Measurements from ENCODE around the gene CERS6. TPM values are rescaled to one million over a fixed set of nuclear protein-coding genes. Genes with fewer than 3 reads are reported as not detected.

The CERS6 gene
- total RNA-seq, 4 donors from 2014 or later, result 25.9 to 57.2 (median 35.8) TPM

DNA sequence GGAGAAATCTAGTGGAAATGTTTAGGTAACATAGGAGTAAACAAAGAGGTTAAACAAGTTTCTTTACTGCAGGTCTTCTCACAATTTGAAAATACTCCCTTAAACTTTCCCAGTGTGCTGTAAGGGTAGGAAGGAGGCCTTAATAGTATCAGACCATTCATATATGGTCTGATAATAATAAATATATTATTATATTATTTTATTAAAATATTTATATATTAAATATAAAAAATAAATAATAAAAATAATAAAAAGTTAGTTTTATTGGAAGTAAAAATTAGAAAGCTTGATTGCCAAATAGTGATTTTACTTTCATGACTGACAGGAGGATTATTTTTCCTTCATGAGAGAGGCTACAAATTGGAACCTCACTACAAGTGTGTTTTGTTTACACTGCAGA, 353.5 kb downstream of the CERS6 start:
- ATAC-seq (ENCODE audit: low FRiP score) (no peak), DNase-seq (ENCODE audit: low spot score) (no peak)
- TF ChIP-seq, protein P1, sequence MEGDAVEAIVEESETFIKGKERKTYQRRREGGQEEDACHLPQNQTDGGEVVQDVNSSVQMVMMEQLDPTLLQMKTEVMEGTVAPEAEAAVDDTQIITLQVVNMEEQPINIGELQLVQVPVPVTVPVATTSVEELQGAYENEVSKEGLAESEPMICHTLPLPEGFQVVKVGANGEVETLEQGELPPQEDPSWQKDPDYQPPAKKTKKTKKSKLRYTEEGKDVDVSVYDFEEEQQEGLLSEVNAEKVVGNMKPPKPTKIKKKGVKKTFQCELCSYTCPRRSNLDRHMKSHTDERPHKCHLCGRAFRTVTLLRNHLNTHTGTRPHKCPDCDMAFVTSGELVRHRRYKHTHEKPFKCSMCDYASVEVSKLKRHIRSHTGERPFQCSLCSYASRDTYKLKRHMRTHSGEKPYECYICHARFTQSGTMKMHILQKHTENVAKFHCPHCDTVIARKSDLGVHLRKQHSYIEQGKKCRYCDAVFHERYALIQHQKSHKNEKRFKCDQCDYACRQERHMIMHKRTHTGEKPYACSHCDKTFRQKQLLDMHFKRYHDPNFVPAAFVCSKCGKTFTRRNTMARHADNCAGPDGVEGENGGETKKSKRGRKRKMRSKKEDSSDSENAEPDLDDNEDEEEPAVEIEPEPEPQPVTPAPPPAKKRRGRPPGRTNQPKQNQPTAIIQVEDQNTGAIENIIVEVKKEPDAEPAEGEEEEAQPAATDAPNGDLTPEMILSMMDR (IDR thresholded peaks at IDR 0.05), result no peak

DNA sequence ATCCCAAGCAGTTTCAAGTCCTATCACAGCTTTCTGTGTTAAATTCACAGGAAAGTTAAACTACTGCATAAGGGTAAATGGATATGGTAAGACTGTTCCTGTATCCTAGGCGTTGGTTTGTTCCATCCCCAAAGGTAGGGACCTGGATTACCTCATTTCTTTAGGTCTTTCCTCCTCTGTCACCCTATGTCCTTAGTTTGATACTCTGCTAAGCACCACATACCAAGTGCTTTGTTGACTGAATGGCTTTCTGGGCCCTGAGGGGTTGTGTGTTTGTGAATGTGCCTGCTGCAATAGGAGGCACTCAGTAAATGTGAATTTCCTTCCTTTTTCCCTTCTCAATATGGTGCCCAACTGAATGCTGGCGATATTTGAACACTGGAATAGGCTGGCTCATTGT, 354.2 kb downstream of the CERS6 start:
- TF ChIP-seq, protein P1 (IDR thresholded peaks at IDR 0.05), result no peak
- ATAC-seq (ENCODE audit: low FRiP score), result no peak
- DNase-seq (ENCODE audit: low spot score), result no peak

DNA sequence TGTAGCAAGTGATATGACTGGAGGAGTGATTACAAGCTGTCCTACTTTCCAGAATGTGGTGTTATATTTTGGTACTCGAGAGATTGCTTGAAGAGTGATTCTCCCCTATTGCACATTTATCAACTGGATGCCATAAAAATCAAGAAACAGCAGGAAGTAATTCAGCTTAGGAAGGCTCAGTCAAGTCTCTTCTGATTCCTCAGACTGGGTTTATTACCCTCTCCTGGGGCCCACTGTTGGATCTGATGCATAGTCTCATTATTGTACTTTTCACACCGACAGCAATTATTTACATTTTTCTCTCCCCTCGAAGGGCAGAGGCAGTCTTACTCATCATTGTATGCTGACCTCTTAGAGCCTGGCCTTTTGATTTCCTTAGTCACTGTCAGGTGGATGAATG, 355.6 kb downstream of the CERS6 start:
- no peak for DNase-seq (ENCODE audit: low spot score)
- TF ChIP-seq, protein P1 (IDR thresholded peaks at IDR 0.05), result no peak
- ATAC-seq (ENCODE audit: low FRiP score), result no peak

DNA sequence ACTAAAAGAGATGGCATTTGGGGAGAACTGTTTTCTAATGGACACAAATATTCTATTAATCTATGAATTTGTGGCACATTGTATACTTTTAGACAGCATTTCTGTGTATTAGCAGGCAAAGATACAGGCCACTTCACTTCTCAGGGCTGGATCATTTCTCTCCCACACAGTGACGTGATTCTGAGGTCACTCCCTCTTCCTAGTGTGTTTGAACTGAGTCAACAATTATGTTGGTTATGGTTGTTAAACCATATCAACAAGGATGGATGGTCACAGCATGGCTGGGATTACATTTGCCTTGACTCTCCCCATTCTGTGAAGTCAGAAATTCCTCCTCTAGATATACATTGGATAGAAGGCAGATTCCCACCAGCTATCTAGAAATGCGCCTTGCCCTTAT, 358.0 kb downstream of the CERS6 start:
- TF ChIP-seq, protein P1 (IDR thresholded peaks at IDR 0.05), result no peak
- ATAC-seq (ENCODE audit: low FRiP score), result no peak

DNA sequence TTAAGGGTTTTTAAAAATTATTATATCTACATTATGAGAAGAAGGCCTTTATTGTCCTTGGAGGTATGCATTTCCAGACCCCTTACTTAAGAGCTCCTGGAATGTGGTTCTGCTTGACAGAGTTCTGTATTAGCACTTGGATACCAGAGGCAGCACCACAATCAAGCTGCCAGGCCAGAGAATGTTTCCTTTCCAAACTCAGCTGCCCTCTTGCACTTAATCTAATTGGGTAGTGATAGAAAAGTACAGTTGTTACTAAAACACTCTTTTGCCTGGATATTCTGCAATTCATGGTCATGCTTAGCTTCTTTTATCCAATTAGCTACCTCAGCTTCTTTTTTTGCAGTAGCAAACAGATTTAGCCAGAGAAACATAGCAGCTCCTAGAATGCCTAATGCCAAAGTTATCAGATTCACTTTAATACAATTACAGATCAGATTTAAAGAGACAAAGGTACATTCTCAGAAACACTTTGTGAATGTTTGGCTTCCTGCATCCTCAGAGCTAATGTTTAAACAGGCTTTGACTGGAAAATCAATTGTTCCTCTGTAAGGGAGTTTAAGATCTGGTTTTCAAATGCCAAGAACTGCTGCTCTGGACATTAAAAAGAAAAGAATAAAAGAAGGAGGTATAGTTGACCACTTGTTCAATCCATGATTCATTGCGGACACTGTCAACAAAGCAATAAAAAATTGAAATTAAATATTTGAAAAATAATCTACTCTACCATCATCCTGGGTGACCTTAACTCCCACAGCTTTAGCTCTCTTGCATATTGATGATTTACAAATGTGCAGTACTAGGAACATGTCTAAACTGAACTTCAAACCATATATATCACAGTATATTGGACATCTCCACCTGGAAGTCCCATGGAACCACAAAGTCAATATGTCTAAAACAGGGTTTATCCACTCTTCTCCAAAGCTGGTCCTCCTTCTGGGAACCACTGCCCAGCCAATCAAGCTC, 359.2 kb downstream of the CERS6 start:
- DNase-seq (ENCODE audit: low spot score) (no peak), ATAC-seq (ENCODE audit: low FRiP score) (no peak)
- TF ChIP-seq, protein P1 (IDR thresholded peaks at IDR 0.05), result no peak

More for the DNA sequence above, 358.0 kb downstream of the CERS6 start:
- no peak for DNase-seq (ENCODE audit: low spot score)

DNA sequence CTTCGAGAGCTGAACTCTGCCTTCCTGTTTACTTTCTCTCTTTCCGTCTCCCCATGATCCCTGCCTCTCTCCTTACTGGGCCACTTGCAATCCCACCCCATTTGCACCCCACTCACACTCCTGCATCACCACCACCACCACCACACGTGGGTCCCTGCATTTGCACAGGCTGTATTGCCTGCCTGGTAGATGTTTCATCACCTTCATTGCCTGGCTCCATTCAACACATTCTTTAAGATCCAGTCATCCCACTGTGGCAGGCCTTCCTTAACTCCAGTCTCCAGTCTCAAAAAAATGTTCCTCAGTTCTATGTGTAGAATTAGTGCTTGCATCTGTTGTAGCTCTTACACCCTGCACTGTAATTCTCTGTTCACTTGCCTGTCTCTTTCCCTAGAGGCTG, 360.3 kb downstream of the CERS6 start:
- TF ChIP-seq, protein P1 (IDR thresholded peaks at IDR 0.05), result no peak
- ATAC-seq (ENCODE audit: low FRiP score) (peak; percentile 86), DNase-seq (ENCODE audit: low spot score) (no peak)
